ENCODE measurements around the gene MID1.
A peak's percentile ranks its signal among the peaks of the same experiment; 100 is the strongest.
"Not testable (repeated sequence)": the region's sequence is repeated elsewhere in the genome, so short reads cannot be mapped to it uniquely, and the experiment has no call there.

The MID1 gene

DNA sequence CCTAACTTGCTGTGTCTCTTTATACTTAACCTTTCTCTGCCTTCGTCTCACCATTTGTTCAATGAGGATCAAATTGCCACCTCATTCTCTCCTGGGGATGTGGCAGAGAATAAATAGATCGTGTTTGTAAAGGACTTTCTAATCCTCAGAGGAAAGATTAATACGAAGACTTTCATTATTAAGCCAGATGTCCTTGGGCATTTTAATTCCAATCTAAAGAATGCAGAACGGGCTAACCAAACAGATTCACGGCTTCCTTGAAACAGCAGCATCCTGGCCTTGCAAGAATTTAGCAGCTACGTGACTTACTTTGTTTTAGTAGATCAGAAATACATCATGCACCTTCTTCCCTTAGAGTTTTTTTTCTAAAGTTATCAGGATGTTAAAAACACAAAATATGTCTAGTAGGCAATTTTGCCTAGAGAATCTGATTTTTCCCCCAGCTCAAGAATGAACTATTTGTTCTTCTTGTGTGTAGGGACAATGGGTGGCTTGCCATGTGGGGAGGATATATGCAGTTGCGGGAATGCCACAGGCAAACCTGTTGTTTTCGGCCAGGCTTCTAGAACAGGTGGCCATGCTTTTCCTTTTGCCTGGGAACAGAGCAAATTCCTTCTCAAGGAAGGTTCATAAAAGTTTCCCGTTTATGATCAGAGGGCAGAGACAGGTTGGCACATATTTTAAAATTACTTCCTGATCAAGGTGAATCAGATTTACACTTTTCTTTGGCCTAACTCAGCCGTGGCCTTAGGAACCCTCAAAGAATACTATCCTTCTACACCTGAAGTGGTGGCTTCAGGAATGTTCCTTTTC, 3.0 kb downstream of the MID1 start:
- DNase-seq (ENCODE audit: low spot score): no peak

DNA sequence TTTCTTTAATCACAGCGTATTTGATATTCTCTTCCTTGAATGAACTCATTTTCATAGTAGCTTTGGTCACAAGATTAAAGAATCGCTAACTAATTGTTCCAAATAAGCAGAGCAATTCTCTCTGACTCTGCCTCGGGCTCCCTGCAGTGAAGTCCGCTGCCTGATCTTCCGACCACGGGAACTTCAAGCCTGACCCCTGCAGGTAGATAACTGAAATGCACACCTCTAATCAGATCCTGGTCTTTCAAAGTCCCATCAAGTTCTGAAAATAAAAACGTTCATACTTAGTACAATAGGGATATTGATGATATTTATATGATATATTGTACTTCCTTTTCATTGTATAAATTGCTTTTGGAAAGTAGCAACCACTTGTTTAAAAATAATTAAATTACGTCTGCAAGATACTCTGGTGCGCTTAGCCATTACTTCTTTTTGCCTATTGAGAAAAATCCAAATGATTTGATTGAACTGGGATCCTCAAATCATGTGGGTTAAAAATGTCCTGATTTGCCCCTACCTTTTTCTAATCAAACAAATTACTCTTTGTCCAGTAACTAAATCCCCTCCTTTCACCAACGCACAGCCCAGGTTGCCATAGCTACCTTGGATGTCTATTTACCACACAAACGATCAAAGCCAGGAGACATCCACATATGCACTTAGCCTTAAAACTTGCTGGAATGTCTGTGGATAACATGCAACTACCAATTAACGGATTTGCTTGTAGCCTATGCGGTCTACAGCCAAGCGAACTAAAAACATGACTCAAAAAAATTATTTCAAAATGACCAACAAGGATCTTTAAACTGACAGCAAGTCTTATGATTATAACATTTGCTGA, 4.2 kb downstream of the MID1 start:
- DNase-seq (ENCODE audit: low spot score): peak; percentile 30

GRCh38 chrX:10612215-10612614, 8.2 kb downstream of the MID1 start:
- no peak for DNase-seq (ENCODE audit: low spot score)

GRCh38 chrX:10611441-10612090, 8.8 kb downstream of the MID1 start:
- DNase-seq (ENCODE audit: low spot score): no peak

DNA sequence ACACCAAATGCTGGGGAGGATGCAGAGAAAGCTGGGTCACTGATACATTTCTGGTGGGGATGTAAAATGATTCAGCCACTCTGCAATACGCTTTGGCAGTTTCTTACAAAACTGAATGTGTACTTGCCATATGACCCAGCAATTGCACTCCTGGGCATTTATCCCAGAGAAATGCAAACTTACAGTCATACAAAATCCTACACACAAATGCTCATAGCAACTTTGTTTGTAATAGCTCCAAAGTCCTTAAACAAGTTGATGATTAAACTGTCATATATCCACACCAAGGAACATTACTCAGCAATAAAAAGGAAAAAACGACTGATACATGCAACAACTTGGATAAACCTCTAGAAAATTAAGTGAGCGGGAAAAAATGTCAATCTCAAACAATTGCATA, 12.3 kb downstream of the MID1 start:
- no peak for DNase-seq (ENCODE audit: low spot score)

DNA sequence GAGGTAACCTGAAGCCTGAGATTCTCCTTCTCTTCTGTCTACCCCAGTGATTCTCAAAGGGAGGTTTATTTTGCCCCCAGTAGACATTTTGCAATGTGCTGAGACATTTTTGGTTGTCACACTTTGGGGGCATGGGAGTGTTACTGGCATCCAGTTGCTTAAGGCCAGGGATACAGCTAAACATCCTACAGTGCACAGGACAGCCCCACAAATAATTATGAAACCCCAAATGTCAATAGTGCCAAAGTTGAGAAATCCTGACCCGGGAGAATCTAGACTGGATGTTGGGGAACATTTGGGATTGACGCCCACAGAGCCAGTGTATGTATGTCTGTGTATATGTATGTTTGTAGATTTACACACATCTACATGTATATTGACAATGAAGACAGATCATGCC, 13.2 kb downstream of the MID1 start:
- DNase-seq (ENCODE audit: low spot score): no peak

- no peak for DNase-seq (ENCODE audit: low spot score)
These were observed 16.8 kb downstream of the MID1 start for GRCh38 chrX:10603612-10604011.

DNA sequence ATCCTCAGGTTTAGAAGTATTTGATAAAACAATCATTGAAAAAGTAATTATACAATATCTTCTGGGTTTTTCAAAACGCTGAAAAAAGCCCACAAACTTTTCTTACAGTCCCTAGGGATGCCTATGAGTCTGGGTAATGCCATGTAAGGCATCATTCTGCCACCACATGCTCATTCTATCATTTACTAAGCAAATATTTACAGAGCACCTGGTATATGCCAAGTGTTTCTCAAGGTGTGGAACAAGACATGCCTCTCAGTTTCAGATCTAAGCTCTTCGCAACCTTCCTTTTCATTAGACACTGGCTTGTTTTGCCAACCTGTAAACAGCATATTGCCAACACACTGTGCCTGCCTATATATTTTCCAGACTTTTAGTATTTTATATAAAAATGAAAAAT, 17.7 kb downstream of the MID1 start:
- no peak for DNase-seq (ENCODE audit: low spot score)

DNA sequence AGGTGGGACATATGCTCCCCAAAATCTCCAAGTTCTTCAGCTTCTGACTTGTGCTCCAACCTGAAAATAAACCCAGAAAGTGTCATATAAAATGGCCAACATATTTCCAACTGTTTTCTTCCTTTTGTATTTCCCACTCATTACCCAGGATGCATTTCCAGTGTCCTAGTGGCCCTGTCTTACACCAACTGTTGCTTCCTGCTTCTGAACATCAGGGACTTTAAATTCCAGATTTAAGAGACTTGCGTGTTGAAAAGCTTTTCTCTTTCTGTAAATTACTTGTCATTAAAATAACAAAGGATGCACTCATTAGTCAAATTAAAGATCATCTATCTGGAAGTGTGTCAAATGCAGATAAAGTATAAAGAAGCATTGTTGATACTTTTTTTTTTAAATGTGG, 19.9 kb downstream of the MID1 start:
- no peak for DNase-seq (ENCODE audit: low spot score)

GRCh38 chrX:10598540-10598939, 21.8 kb downstream of the MID1 start:
- DNase-seq (ENCODE audit: low spot score): no peak

- DNase-seq (ENCODE audit: low spot score): peak; percentile 31
These were observed 22.5 kb downstream of the MID1 start for GRCh38 chrX:10597871-10598270.

- no peak for DNase-seq (ENCODE audit: low spot score)
These were observed 28.7 kb downstream of the MID1 start for GRCh38 chrX:10591363-10592335.

- not testable (repeated sequence) for DNase-seq (ENCODE audit: low spot score)
These were observed 30.6 kb downstream of the MID1 start for GRCh38 chrX:10589787-10590186.

DNA sequence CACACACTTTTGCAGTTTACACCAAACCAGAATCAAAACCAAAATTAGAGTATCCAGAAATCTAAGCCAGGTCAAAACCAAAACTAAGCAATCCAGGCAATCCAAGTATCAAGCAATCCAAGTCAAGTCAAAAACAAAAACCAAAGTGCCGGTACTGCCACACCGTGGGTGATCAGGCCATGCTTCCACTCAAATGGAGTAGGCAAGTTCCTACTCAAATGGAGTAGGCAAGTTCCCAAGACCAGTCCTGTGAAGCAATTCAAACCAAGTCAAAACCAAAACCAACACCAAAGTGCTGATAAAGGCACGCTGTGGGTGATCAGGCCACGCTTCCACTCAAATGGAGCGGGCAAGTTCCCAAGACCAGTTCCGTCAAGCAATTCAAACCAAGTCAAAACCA, 31.3 kb downstream of the MID1 start:
- DNase-seq (ENCODE audit: low spot score): no peak

DNA sequence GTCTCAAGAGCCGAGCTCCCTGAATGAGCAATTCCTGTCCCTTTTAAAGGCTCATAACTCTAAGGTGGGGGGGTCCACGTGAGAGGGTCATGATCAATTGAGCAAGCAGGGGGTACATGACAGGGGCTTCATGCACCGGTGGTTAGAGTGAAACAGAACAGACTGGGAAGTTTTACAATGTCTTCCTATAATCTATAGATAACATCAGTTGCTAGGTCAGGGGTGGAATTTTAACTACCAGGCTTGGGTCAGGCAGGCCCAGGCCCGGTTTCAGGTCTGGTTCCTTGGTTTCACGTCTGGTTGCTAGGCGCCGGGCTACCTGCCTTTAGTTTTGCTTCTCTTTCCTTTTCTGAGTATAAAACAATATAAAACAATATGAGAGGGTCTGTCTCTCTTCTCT, 35.5 kb downstream of the MID1 start:
- DNase-seq (ENCODE audit: low spot score): not testable (repeated sequence)

GRCh38 chrX:10582945-10583344, 37.4 kb downstream of the MID1 start:
- no peak for DNase-seq (ENCODE audit: low spot score)

DNA sequence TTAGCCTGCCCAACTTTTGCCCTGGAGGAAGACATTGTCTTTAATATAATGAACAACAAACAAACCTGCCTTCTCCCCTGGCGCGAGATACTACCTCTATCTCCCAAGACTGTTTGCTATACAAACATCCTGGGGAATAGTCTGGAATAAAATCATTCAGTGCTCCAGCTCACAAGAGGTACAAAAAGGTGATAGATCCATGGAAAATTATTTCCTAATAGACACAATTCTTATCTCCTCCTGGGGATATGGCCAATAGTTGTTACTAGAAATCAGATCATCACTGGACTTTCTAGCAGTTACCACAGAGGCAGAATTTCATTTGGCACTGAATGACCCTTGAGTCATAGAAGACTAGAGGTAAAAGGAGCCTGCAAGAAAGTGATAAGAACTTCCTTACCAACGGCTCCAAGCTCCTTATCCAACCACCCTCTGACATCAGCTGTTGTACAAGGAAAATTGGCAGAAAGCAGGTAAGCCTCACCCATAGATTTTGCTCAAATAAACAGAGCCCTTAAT, 38.1 kb downstream of the MID1 start:
- no peak for DNase-seq (ENCODE audit: low spot score)

GRCh38 chrX:10579112-10580011, 41.0 kb downstream of the MID1 start:
- no peak for DNase-seq (ENCODE audit: low spot score)

- DNase-seq (ENCODE audit: low spot score): no peak
These were observed 41.9 kb downstream of the MID1 start for GRCh38 chrX:10578527-10578926.

GRCh38 chrX:10577853-10578252, 42.5 kb downstream of the MID1 start:
- DNase-seq (ENCODE audit: low spot score): no peak
